Measurements from ENCODE around the gene CPNE5. TPM values are rescaled to one million over a fixed set of nuclear protein-coding genes. Genes with fewer than 3 reads are reported as not detected.

The CPNE5 gene
- total RNA-seq, 1 donor from 2014 or later, result 1.2 TPM

- TF ChIP-seq CTCF (IDR thresholded peaks at IDR 0.05; ENCODE audit: unreplicated experiment), result no peak
- H3K27me3 Mint-ChIP-seq (ENCODE audit: low read depth), result no peaks in the 10 kb centered on the region
- H3K4me1 Mint-ChIP-seq, result peaks cover 6% of the 10 kb centered on the region
- H3K9me3 Mint-ChIP-seq, result no peaks in the 10 kb centered on the region
- DNase-seq (ENCODE audit: low spot score in 2 of 2, unreplicated experiment in 2 of 2), result no peak
- H3K4me3 Mint-ChIP-seq, result no peak overlapping the region
- no peaks in the 10 kb centered on the region for H3K36me3 Mint-ChIP-seq
- H3K27ac Mint-ChIP-seq, result no peak overlapping the region
Measured at GRCh38 chr6:36769183-36769675, 70.0 kb downstream of the CPNE5 start.

GRCh38 chr6:36766399-36766945 is 72.8 kb downstream of the CPNE5 start:
- Mint-ChIP-seq H3K4me1 (peaks cover 3% of the 10 kb centered on the region), H3K9me3 (no peaks in the 10 kb centered on the region), H3K4me3 (no peak overlapping the region), H3K27me3 (ENCODE audit: low read depth) (no peaks in the 10 kb centered on the region), H3K27ac (no peak overlapping the region), H3K36me3 (no peaks in the 10 kb centered on the region)
- TF ChIP-seq CTCF (IDR thresholded peaks at IDR 0.05; ENCODE audit: unreplicated experiment), result peak; percentile 3
- no peak for DNase-seq (ENCODE audit: low spot score in 2 of 2, unreplicated experiment in 2 of 2)

- Mint-ChIP-seq H3K27ac (no peak overlapping the region), H3K4me1 (peaks cover 3% of the 10 kb centered on the region), H3K36me3 (no peaks in the 10 kb centered on the region), H3K4me3 (no peak overlapping the region), H3K9me3 (no peaks in the 10 kb centered on the region), H3K27me3 (ENCODE audit: low read depth) (no peaks in the 10 kb centered on the region)
- peak; percentile 66 for TF ChIP-seq CTCF (IDR thresholded peaks at IDR 0.05; ENCODE audit: unreplicated experiment)
- peak; percentile 71 to 84 for DNase-seq (ENCODE audit: low spot score in 2 of 2, unreplicated experiment in 2 of 2)
Measured at GRCh38 chr6:36765594-36766398, 73.4 kb downstream of the CPNE5 start.

GRCh38 chr6:36765190-36765589 is 74.1 kb downstream of the CPNE5 start:
- no peaks in the 10 kb centered on the region for H3K27me3 Mint-ChIP-seq (ENCODE audit: low read depth)
- no peak overlapping the region for H3K27ac Mint-ChIP-seq
- H3K9me3 Mint-ChIP-seq, result no peaks in the 10 kb centered on the region
- TF ChIP-seq CTCF (IDR thresholded peaks at IDR 0.05; ENCODE audit: unreplicated experiment), result no peak
- H3K4me3 Mint-ChIP-seq, result no peak overlapping the region
- no peak for DNase-seq (ENCODE audit: low spot score in 2 of 2, unreplicated experiment in 2 of 2)
- no peaks in the 10 kb centered on the region for H3K36me3 Mint-ChIP-seq
- H3K4me1 Mint-ChIP-seq, result peaks cover 3% of the 10 kb centered on the region

GRCh38 chr6:36762123-36762522 is 77.1 kb downstream of the CPNE5 start:
- Mint-ChIP-seq H3K4me3 (no peak overlapping the region), H3K36me3 (no peaks in the 10 kb centered on the region), H3K4me1 (peaks cover 6% of the 10 kb centered on the region), H3K27ac (no peak overlapping the region), H3K27me3 (ENCODE audit: low read depth) (peaks cover 5% of the 10 kb centered on the region), H3K9me3 (no peaks in the 10 kb centered on the region)
- TF ChIP-seq CTCF (IDR thresholded peaks at IDR 0.05; ENCODE audit: unreplicated experiment), result no peak
- DNase-seq (ENCODE audit: low spot score in 2 of 2, unreplicated experiment in 2 of 2), result no peak
